Astrocyte (in vitro differentiated cells and primary cell): ENCODE results near the gene CHFR.
"Not testable (repeated sequence)": the region's sequence is repeated elsewhere in the genome, so short reads cannot be mapped to it uniquely, and the experiment has no call there.

Experiments
- EZH2 ChIP-seq: IDR thresholded peaks from 2 replicates; pipeline ENCODE4 v1.6.1; 2012; ENCODE audit warnings: mild to moderate bottlenecking, low read length, inconsistent platforms; ENCODE audit not compliant: insufficient read depth
- TF ChIP-seq, protein P1 (sequence below): IDR thresholded peaks from 2 replicates; pipeline ENCODE4 v1.5.1; 2011; ENCODE audit warnings: low read depth, mild to moderate bottlenecking, inconsistent platforms, low read length, moderate library complexity; ENCODE audit not compliant: insufficient read depth

DNA sequence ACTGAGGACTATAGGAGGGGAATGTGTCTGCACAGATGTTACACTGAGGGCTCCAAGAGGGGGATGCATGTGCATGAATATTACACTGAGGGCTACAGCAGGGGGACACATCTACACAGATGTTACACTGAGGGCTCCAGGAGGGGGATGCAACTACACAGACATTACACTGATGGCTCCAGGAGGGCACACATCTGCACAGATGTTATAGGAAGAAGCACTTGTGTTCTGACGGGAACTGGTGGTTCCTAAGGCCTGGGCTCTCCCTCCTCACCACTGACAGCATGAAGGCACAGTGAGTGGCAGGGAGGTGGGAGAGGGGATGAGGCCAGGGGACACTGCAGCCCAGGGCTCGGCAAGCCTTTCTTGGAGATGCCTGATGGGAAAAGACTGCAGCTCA, 95.5 kb downstream of the CHFR start:
- TF ChIP-seq, protein P1, sequence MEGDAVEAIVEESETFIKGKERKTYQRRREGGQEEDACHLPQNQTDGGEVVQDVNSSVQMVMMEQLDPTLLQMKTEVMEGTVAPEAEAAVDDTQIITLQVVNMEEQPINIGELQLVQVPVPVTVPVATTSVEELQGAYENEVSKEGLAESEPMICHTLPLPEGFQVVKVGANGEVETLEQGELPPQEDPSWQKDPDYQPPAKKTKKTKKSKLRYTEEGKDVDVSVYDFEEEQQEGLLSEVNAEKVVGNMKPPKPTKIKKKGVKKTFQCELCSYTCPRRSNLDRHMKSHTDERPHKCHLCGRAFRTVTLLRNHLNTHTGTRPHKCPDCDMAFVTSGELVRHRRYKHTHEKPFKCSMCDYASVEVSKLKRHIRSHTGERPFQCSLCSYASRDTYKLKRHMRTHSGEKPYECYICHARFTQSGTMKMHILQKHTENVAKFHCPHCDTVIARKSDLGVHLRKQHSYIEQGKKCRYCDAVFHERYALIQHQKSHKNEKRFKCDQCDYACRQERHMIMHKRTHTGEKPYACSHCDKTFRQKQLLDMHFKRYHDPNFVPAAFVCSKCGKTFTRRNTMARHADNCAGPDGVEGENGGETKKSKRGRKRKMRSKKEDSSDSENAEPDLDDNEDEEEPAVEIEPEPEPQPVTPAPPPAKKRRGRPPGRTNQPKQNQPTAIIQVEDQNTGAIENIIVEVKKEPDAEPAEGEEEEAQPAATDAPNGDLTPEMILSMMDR, result not testable (repeated sequence)
- TF ChIP-seq EZH2, result not testable (repeated sequence)
